Activated naive CD4-positive, alpha-beta T cell treated with Interleukin-2 at 50 U/mL for 16 hours (primary cell): ENCODE measurements around the gene TMEM232.
"Not testable (repeated sequence)": the region's sequence is repeated elsewhere in the genome, so short reads cannot be mapped to it uniquely, and the experiment has no call there.

Experiments
- DNase-seq: peaks from one replicate; pipeline ENCODE4 v3.0.0-alpha.2; 2020

The TMEM232 gene

GRCh38 chr5:110618941-110619340, 107.5 kb downstream of the TMEM232 start:
- DNase-seq = no peak

GRCh38 chr5:110616009-110616408, 110.5 kb downstream of the TMEM232 start:
- no peak for DNase-seq

- no peak for DNase-seq
These were observed 113.7 kb downstream of the TMEM232 start for GRCh38 chr5:110612794-110613247.

GRCh38 chr5:110611817-110612216, 114.7 kb downstream of the TMEM232 start:
- DNase-seq = no peak

- no peak for DNase-seq
These were observed 131.6 kb downstream of the TMEM232 start for GRCh38 chr5:110594866-110595265.

- no peak for DNase-seq
These were observed 136.3 kb downstream of the TMEM232 start for GRCh38 chr5:110590187-110590586.

- DNase-seq = no peak
These were observed 138.0 kb downstream of the TMEM232 start for GRCh38 chr5:110588286-110588980.

GRCh38 chr5:110580625-110581024, 145.8 kb downstream of the TMEM232 start:
- DNase-seq = no peak

GRCh38 chr5:110572729-110573128, 153.7 kb downstream of the TMEM232 start:
- no peak for DNase-seq

GRCh38 chr5:110562191-110562590, 164.3 kb downstream of the TMEM232 start:
- DNase-seq = no peak

GRCh38 chr5:110561510-110561909, 165.0 kb downstream of the TMEM232 start:
- DNase-seq = no peak

- no peak for DNase-seq
These were observed 177.2 kb downstream of the TMEM232 start for GRCh38 chr5:110549301-110549700.

GRCh38 chr5:110548171-110548570, 178.3 kb downstream of the TMEM232 start:
- no peak for DNase-seq

GRCh38 chr5:110547495-110547894, 179.0 kb downstream of the TMEM232 start:
- DNase-seq = no peak

GRCh38 chr5:110545716-110546115, 180.8 kb downstream of the TMEM232 start:
- no peak for DNase-seq

GRCh38 chr5:110544603-110545002, 181.9 kb downstream of the TMEM232 start:
- DNase-seq = no peak

- DNase-seq = no peak
These were observed 183.5 kb downstream of the TMEM232 start for GRCh38 chr5:110542949-110543348.

GRCh38 chr5:110536120-110537115, 190.1 kb downstream of the TMEM232 start:
- DNase-seq = no peak

- DNase-seq = not testable (repeated sequence)
These were observed 191.3 kb downstream of the TMEM232 start for GRCh38 chr5:110535146-110535545.

- DNase-seq = no peak
These were observed 200.7 kb downstream of the TMEM232 start for GRCh38 chr5:110525762-110526161.

- no peak for DNase-seq
These were observed 209.1 kb downstream of the TMEM232 start for GRCh38 chr5:110517396-110517795.

GRCh38 chr5:110514030-110514429, 212.4 kb downstream of the TMEM232 start:
- no peak for DNase-seq

- no peak for DNase-seq
These were observed 214.2 kb downstream of the TMEM232 start for GRCh38 chr5:110512266-110512665.

- no peak for DNase-seq
These were observed 216.3 kb downstream of the TMEM232 start for GRCh38 chr5:110510146-110510545.
